Measurements from ENCODE around the gene HMGCS2. TPM values are rescaled to one million over a fixed set of nuclear protein-coding genes. Genes with fewer than 3 reads are reported as not detected.

Gene HMGCS2
- total and polyA plus RNA-seq, 4 donors, result 297 to 944 (median 841) TPM

DNA sequence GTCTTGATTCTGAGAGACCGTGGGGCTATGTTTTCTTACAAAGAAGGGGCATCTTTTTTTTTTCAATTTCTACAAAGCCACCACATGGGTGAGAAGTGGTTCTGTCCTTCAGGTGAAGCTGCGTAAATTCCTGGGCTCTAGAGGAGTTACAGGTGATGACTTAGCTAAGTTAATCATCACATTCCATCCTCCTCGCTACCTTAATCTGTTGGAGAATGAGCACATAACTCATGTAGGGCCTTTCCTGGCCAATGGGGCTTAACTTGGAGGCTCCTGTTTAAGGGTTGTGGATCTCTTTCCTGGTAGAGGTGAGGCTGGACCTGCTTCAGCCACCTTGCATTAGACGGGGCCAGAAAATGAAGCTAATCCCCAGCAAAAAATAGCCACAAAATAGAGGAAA, 22.7 kb upstream of the HMGCS2 start (continued):
- no peak for TF ChIP-seq TAF1 (conservative IDR thresholded peaks at IDR 0.05)
- TF ChIP-seq HNF4A (conservative IDR thresholded peaks at IDR 0.05), result no peak
- no peak for TF ChIP-seq GABPA (IDR thresholded peaks at IDR 0.05 in 1 of 2, conservative IDR thresholded peaks at IDR 0.05 in 1 of 2)
- TF ChIP-seq, protein P1, sequence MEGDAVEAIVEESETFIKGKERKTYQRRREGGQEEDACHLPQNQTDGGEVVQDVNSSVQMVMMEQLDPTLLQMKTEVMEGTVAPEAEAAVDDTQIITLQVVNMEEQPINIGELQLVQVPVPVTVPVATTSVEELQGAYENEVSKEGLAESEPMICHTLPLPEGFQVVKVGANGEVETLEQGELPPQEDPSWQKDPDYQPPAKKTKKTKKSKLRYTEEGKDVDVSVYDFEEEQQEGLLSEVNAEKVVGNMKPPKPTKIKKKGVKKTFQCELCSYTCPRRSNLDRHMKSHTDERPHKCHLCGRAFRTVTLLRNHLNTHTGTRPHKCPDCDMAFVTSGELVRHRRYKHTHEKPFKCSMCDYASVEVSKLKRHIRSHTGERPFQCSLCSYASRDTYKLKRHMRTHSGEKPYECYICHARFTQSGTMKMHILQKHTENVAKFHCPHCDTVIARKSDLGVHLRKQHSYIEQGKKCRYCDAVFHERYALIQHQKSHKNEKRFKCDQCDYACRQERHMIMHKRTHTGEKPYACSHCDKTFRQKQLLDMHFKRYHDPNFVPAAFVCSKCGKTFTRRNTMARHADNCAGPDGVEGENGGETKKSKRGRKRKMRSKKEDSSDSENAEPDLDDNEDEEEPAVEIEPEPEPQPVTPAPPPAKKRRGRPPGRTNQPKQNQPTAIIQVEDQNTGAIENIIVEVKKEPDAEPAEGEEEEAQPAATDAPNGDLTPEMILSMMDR (IDR thresholded peaks at IDR 0.05; ENCODE audit: low read depth, low read length, missing input control), result no peak

DNA sequence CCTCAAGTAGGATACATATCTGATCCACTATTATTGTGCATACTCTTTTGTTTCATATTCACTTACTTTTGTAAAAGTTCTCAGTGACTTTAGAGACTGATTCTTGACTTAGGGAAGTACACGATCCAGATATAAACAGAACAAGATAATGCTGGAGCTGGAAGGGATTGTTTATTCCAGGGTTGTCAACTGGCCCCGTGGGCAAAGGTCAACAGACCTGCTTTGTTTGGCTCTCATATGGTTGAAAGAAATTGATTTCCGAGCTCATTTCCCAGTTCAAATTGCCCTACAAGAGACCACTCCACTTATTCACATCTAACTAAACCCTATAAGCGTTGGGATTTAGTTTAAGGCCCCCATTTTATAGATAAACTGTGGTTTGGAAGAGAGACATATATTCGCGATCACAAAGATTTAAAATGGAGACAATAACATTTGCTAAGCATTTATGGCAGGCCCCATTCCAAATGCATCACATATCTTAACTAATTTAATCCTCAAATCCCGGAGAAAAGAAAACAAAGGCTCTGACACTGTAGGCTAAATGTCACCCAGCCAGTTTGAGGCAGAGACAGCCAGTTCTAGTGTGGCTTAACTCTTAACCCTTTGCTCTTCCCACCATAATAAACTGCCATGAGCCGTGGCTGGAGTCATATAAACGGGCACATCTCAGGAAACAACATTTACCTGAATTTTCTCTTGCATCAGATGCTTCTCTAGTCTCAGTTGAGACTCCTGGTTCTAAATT, 21.9 kb upstream of the HMGCS2 start:
- H3K36me3 ChIP-seq (ENCODE audit: control insufficient read depth in 4 of 4, insufficient read depth in 3 of 4, low read depth in 1 of 4, low read length in 3 of 4), result no peaks in the 10 kb centered on the region
- no peak for DNase-seq (ENCODE audit: low spot score)
- H3K4me3 ChIP-seq (ENCODE audit: low read depth in 1 of 3, low read length in 3 of 3), result no peak overlapping the region
- TF ChIP-seq TAF1 (conservative IDR thresholded peaks at IDR 0.05) (peak; percentile 68), HNF4G (IDR thresholded peaks at IDR 0.05) (peak; percentile 87), EGR1 (IDR thresholded peaks at IDR 0.05; ENCODE audit: low read depth in 2 of 2) (peak in 1 of 2 donors; percentile 58), HNF4A (conservative IDR thresholded peaks at IDR 0.05) (peak; percentile 97), RAD21 (IDR thresholded peaks at IDR 0.05) (peak; percentile 28 to 57), YY1 (IDR thresholded peaks at IDR 0.05) (peak; percentile 71), SP1 (IDR thresholded peaks at IDR 0.05) (peak; percentile 97), FOXA2 (IDR thresholded peaks at IDR 0.05) (peak; percentile 73), FOXA1 (IDR thresholded peaks at IDR 0.05) (peak; percentile 61), RXRA (IDR thresholded peaks at IDR 0.05) (peak; percentile 78 to 80), NR2F2 (IDR thresholded peaks at IDR 0.05) (peak; percentile 37), JUND (IDR thresholded peaks at IDR 0.05) (peak in 1 of 2 donors; percentile 47), GABPA (IDR thresholded peaks at IDR 0.05 in 1 of 2, conservative IDR thresholded peaks at IDR 0.05 in 1 of 2) (no peak)
- TF ChIP-seq, protein P2, sequence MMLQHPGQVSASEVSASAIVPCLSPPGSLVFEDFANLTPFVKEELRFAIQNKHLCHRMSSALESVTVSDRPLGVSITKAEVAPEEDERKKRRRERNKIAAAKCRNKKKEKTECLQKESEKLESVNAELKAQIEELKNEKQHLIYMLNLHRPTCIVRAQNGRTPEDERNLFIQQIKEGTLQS (IDR thresholded peaks at IDR 0.05), result no peak
- TF ChIP-seq, protein P3, sequence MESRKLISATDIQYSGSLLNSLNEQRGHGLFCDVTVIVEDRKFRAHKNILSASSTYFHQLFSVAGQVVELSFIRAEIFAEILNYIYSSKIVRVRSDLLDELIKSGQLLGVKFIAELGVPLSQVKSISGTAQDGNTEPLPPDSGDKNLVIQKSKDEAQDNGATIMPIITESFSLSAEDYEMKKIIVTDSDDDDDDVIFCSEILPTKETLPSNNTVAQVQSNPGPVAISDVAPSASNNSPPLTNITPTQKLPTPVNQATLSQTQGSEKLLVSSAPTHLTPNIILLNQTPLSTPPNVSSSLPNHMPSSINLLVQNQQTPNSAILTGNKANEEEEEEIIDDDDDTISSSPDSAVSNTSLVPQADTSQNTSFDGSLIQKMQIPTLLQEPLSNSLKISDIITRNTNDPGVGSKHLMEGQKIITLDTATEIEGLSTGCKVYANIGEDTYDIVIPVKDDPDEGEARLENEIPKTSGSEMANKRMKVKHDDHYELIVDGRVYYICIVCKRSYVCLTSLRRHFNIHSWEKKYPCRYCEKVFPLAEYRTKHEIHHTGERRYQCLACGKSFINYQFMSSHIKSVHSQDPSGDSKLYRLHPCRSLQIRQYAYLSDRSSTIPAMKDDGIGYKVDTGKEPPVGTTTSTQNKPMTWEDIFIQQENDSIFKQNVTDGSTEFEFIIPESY (IDR thresholded peaks at IDR 0.05), result peak; percentile 60
- TF ChIP-seq, protein P1 (IDR thresholded peaks at IDR 0.05; ENCODE audit: low read depth, low read length, missing input control), result no peak
- TF ChIP-seq, protein P4, sequence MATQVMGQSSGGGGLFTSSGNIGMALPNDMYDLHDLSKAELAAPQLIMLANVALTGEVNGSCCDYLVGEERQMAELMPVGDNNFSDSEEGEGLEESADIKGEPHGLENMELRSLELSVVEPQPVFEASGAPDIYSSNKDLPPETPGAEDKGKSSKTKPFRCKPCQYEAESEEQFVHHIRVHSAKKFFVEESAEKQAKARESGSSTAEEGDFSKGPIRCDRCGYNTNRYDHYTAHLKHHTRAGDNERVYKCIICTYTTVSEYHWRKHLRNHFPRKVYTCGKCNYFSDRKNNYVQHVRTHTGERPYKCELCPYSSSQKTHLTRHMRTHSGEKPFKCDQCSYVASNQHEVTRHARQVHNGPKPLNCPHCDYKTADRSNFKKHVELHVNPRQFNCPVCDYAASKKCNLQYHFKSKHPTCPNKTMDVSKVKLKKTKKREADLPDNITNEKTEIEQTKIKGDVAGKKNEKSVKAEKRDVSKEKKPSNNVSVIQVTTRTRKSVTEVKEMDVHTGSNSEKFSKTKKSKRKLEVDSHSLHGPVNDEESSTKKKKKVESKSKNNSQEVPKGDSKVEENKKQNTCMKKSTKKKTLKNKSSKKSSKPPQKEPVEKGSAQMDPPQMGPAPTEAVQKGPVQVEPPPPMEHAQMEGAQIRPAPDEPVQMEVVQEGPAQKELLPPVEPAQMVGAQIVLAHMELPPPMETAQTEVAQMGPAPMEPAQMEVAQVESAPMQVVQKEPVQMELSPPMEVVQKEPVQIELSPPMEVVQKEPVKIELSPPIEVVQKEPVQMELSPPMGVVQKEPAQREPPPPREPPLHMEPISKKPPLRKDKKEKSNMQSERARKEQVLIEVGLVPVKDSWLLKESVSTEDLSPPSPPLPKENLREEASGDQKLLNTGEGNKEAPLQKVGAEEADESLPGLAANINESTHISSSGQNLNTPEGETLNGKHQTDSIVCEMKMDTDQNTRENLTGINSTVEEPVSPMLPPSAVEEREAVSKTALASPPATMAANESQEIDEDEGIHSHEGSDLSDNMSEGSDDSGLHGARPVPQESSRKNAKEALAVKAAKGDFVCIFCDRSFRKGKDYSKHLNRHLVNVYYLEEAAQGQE (IDR thresholded peaks at IDR 0.05), result peak; percentile 39
- TF ChIP-seq, protein P5, sequence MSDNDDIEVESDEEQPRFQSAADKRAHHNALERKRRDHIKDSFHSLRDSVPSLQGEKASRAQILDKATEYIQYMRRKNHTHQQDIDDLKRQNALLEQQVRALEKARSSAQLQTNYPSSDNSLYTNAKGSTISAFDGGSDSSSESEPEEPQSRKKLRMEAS (IDR thresholded peaks at IDR 0.05), result peak; percentile 53
- H3K4me1 ChIP-seq (ENCODE audit: control insufficient read depth in 4 of 4, insufficient read depth in 4 of 4, low read length in 3 of 4), result peaks cover 7 to 36% (median 31%) of the 10 kb centered on the region in 4 donors
- WGBS, result 27% methylated on average over 9 of the region's 9 CpGs
- H3K9me3 ChIP-seq (ENCODE audit: control insufficient read depth in 4 of 4, low read length in 3 of 4), result no peaks in the 10 kb centered on the region
- H3K9ac ChIP-seq (ENCODE audit: low read depth in 1 of 2, low read length in 2 of 2), result peak overlapping the region in 1 of 2 donors; percentile 69
- peak overlapping the region; percentile 74 to 83 for H3K27ac ChIP-seq (ENCODE audit: low read depth in 1 of 2, low read length in 2 of 2)
- no peaks in the 10 kb centered on the region for H3K27me3 ChIP-seq (ENCODE audit: control insufficient read depth in 4 of 4, insufficient read depth in 4 of 4, low read length in 3 of 4)
